GM21367 (cell line): ENCODE results near the gene THADA.

Experiments
- ATAC-seq: cut with Tn5 transposase; IDR thresholded peaks from one replicate; pipeline ENCODE4 v1.9.1; 2021; ENCODE audit not compliant: unreplicated experiment

THADA gene

DNA sequence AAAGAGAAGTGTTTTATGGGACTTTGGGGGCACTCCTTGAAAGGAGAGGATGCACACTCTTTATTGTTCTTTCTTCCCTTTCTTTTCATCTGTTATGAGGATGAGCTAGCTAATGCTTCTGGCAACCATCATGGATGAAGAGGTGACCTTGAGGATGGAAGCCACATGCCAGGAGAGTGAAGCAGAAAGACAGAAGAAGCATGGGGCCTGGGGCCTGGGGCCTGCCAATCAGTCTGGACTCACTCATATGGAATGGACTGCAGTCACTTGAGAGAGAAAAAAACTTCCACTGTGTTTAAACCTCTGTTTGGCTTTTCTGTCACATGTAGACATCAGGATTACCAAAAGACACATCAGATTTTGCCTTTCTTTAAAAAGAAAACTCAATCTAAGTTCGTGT is 333.6 kb downstream of the THADA start:
- ATAC-seq = no peak

DNA sequence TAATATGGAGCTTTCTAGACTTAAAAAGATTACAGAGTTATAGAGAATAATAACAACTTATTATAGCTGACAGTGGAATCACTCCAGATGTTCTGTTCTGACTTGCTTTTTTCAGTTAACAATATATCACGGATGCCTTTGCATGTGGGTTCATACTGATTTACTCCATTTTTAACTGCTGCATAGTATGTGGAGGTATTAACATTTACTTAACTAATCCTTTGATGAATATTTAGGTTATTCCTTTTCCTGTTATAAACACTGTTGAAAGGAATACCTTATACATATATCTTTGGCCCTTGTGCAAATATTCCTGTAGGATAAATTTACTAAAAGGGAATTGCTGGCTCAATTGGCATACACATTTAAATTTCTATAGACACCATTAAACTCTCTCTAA is 336.3 kb downstream of the THADA start:
- no peak for ATAC-seq

GRCh38 chr2:43258547-43259156 is 337.2 kb downstream of the THADA start:
- no peak for ATAC-seq

DNA sequence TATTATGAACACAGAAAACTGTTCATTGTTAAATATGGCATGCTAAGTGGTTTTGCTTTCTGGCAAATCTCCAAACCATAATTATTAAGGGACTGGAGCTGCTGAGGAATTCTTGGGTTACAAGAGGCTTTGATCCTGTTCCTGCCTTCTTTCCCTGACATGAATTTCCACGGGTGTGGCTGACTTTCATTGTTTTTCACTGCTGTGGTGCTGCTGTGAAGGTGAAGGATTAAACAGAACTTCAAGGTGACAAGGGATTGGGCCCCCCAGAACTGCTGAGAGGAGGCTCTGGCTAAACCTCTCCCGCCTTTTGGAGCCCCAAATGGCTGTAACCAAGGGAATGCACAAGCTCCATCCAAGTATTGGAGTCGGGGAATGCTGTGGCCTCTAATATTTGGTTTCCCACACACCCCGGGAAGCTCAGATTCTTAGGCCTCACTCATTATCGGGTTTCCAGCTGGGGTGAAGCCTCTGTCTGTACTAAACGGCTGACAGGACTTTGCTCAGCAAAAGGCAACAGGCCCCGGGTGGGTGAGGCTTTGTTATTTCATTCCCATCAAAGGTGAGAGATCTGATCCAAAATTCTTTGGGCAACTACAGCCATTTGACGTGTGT is 340.4 kb downstream of the THADA start:
- ATAC-seq = no peak

DNA sequence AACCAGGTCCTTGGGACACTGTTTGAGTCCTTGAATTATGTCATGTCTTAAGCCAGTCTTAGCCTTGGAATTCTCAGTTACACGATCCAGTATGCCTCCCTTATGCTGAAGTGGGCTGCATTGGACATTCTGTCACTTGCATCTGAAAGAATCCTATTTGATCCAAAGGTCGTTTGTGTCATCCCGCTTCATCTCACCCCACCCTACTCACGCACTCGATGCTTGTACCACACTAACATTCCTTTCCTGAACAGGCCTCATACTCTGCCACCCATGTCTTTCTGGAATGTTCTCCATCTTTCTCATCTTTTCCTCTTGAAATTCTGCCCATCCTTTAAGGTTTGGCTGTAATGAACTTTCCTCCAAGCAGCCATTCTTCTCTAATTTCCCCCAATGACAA is 341.5 kb downstream of the THADA start:
- ATAC-seq = no peak

DNA sequence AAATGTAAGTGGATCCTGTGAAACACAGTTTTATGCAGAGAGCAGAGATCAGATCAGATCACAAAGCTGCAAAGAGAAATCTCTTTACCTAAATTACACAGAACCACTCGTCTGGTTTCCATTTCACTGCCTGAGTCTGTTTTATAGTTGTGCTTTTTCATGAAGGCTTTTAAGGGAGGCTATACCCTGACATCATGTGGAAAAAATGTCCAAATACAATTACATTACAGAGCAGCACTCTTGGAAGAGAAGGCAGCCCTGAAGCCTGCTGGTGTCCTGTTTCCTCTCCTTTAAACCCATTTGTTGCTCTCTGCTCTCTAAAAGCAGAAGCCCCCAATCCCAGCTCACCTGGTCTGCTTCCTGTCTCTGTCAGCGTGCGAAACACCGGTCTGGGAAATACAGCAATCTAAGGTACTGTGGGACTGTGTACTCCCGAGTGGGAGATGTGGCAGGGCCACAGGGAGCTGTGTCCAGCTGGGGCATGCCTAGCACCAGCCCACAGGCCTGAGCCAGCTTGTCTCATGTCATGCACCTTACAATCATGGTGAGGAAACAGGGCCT is 344.6 kb downstream of the THADA start:
- no peak for ATAC-seq

- ATAC-seq = no peak
Measured at GRCh38 chr2:43250015-43250414, 345.8 kb downstream of the THADA start.

DNA sequence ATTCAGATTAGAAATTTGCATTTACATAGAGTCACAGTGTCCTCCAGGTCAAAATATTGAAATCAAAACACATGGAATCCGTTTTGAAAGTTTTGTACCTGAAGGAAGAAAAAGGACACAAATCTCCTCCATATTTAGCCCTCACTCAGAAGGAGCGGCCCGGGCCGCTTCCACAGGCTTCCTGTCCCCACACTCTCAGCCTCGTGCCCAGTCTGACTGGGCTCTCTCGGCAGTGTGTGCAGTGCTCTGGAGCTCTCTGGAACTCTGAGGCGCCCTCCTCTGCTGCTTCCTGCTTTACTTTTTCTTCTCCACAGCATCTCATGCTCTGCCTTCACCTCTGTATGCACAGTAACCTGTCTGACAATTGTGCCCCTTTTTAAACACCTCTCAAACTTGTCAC is 347.2 kb downstream of the THADA start:
- no peak for ATAC-seq

DNA sequence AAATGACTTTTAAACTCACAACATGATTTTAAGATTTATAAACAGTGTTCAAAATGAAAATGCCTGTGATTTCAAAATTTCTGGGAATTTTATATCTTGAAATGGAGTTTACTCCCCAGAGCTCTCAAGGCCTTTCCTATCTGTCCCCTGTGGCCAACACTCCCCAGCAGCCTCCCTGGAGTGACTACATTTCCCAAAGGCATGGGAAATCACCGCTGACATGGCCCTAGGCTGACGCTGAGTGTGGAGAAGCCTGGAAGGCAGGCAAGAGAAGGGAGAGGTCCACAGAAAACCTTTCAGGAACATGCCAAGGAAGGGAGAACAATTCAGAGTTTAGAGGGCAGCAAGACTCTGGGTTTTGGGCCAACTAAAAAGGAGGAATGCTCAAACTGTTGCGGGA is 349.2 kb downstream of the THADA start:
- ATAC-seq = no peak

- no peak for ATAC-seq
Measured at GRCh38 chr2:43241558-43241957, 354.3 kb downstream of the THADA start.

- ATAC-seq = no peak
Measured at GRCh38 chr2:43240766-43241150, 355.1 kb downstream of the THADA start.

- no peak for ATAC-seq
Measured at GRCh38 chr2:43239981-43240765, 355.7 kb downstream of the THADA start.

DNA sequence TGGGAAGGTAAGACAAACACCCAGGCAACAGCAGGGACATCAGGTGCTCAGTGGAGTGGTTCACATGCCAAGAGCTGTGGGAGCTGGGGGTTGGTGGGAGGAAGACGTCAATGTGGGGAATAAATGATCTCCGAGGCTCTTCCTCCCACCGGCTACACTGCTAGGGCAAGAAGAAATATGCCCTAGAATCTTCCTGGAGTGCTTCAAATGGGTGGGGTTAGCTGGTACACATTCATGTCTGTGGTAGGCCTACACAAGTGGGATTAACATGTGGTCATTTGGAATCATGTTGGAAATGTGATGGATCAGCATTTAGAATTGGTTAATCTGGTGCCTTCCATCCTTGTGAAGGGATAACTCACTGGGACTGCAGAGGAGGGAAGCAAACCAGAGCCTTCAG is 357.0 kb downstream of the THADA start:
- no peak for ATAC-seq

DNA sequence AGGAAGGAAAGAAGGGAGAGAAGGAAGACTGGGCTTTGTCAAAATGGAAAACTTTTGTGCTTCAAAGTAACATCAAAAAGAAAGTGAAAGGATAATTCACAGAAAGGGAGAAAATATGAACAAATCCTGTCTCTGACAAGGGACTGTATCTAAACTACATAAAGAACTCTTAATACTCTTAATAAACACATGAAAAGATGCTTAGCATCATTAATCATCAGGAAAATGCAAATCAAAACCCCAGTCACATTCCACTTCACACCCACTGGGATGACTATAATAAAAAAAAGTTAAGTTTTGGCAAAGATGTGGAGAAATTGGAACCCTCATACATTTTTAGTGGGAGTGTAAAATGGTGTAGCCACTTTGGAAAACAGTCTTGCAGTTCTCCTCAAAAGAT is 357.7 kb downstream of the THADA start:
- no peak for ATAC-seq

- ATAC-seq = no peak
Measured at GRCh38 chr2:43233218-43234212, 362.3 kb downstream of the THADA start.

DNA sequence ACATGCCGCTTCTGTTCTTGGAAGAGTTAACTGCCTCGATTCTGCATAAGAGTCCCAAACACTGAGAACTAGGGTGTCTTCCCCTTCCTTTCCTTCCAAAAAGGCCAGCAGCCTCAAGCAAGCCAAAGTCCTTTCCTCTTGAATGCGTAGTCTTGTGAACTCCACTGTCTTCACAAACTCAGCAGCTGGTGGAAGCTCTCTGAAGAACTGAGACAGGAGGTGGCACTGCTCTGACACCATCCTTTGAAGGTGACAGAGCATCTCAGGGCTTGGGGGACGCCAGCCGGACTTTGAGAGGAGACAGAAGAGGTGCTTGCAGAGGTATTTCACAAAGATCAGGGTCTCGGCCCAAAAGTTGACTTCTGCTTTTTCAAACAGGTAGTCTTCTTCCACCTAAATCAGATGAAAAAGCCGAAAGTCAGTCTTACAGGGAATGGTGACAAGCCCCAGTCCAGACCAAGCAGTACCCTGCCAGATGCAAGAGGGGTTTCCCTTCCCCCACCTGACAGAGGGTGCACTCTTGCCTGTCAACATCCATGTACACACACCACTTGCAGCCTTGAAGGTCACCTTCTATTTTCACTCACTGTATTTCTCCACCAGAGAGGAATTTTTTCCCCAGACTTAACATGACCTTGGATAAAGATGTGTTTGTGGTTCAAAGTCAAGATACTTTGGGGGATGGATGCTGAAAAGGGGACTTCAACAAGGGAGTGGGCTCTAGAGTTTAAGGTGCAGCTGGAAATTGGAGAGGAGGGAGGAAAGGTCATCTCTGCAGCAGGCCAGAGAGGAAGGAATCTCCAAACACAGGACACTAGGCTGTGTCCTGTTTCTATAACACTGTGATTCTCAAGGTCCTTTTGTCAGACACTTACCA is 364.6 kb downstream of the THADA start:
- ATAC-seq = no peak

- no peak for ATAC-seq
Measured at GRCh38 chr2:43230351-43230885, 365.4 kb downstream of the THADA start.

DNA sequence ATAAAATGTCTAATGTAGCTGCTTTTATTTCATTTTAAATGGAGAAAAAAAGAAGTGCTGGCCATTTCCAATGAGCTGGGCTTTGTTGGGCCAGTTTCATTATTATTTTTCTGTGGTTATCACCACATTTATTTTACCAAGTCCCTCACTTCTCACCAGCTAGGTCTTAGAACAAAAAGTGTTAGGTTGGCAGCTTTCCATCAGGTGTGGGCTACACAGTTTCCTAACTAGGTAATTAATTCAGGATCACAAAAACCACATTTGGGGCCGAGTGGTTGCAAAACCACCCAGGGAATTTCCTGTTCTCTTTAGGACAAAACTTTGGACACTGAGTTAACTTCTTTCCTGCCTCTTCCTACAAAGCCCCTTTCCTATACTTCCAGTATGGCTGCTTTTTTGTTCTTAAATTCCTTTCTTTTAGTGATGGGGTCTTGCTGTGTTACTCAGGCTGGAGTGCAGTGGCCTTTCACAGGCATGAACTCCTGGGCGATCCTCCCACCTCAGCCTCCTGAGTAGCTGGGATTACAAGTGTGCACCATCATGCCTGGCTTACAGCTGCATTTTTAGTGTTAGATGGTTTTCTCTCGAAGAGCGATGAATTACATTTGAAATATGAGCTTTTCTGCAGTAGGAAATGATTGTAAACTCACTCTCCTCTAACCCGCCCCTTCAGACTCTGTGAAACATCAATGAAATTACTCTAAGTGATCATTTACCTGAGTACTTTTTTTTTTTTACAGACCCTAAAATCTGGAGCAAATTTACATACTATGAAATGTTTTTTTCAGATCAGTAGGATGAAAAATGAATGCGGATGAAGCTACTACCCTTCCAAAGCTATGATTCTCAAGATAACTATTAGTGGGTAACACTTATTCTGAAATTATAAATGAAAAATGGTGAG is 366.8 kb downstream of the THADA start:
- no peak for ATAC-seq

DNA sequence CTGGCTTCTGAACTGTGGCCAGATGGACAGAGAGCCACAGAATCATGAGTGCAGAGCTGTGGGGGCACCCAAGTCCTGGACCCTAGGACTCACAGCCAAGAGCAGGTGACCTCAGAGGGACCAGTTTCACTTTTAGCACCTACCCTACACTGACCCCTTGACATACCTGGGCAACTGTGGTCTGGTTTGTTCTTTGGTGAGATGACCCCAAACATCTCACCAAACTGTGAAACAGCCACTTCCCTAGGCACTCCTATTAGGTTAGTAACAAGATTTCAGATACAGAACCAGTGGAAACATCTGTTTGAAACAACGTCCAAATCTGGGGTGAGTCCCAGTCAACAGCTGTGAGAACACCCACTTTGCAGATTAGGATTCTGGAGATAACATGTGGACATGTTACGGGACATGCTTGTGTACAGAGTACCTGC is 367.5 kb downstream of the THADA start:
- no peak for ATAC-seq
